Naive thymus-derived CD4-positive, alpha-beta T cell (primary cell): ENCODE measurements around the gene SLC12A2. TPM values are rescaled to one million over a fixed set of nuclear protein-coding genes. Genes with fewer than 3 reads are reported as not detected.

ENCODE experiments used
- ATAC-seq: fragments of 150-1000 bp; cut with Tn5 transposase; 2 replicates; pipeline ENCODE4 v1.10.0; 2021; ENCODE audit warnings: mild to moderate bottlenecking, moderate library complexity
- CTCF ChIA-PET: fragments of 350-600 bp; sonication (Branson Sonifier 250); formaldehyde crosslinking; loops from one replicate; lab custom pipeline; 2021; ENCODE audit warnings: antibody characterized with exemption; lab: Charles Lee
- POLR2A ChIA-PET: fragments of 350-600 bp; sonication (Branson Sonifier 250); formaldehyde crosslinking; loops from one replicate; lab custom pipeline; 2021; ENCODE audit warnings: antibody characterized with exemption, inconsistent platforms; lab: Charles Lee
- DNase-seq, 9 donors: peaks; one replicate each; pipeline versions ENCODE4 v3.0.0 to v3.0.0-alpha.2; 2020 to 2022; ENCODE audit warnings: mixed read lengths in 1 of 9
- H3K27ac ChIP-seq: one replicate; pipeline ENCODE4 v1.7.0; 2013; ENCODE audit warnings: mild to moderate bottlenecking, low read depth, low read length, moderate library complexity
- H3K27me3 ChIP-seq, 2 donors: one replicate each; pipeline ENCODE4 v1.7.0; 2013; ENCODE audit warnings: low read length in 2 of 2, mild to moderate bottlenecking in 2 of 2, moderate library complexity in 2 of 2; ENCODE audit not compliant: control insufficient read depth in 2 of 2, insufficient read depth in 2 of 2
- H3K36me3 ChIP-seq, 3 experiments: 1 replicate in 2 of 3; 2 replicates in 1 of 3; pipeline ENCODE4 v1.7.0; 2013; ENCODE audit warnings: low read length in 3 of 3, mild to moderate bottlenecking in 3 of 3, moderate library complexity in 1 of 3; ENCODE audit not compliant: insufficient read depth in 3 of 3, control insufficient read depth in 2 of 3
- H3K4me1 ChIP-seq, 2 donors: one replicate each; pipeline ENCODE4 v1.7.0; 2013; ENCODE audit warnings: low read length in 2 of 2, mild to moderate bottlenecking in 2 of 2, moderate library complexity in 1 of 2; ENCODE audit not compliant: control insufficient read depth in 2 of 2, insufficient read depth in 2 of 2
- H3K4me3 ChIP-seq: 2 replicates; pipeline ENCODE4 v1.7.0; 2013; ENCODE audit warnings: mild to moderate bottlenecking, low read length
- H3K9me3 ChIP-seq, 3 experiments: 1 replicate in 2 of 3; 2 replicates in 1 of 3; pipeline ENCODE4 v1.7.0; 2013; ENCODE audit warnings: low read length in 3 of 3; ENCODE audit not compliant: control insufficient read depth in 2 of 3
- H3K27ac Mint-ChIP-seq, 9 donors: one replicate each; pipeline ENCODE4 v1.8.0; 2020 to 2022; ENCODE audit warnings: mixed read lengths in 9 of 9, mild to moderate bottlenecking in 8 of 9, moderate library complexity in 5 of 9, inconsistent platforms in 2 of 9
- H3K27me3 Mint-ChIP-seq, 5 donors: one replicate each; pipeline ENCODE4 v1.8.0; 2021 to 2022; ENCODE audit warnings: mixed read lengths in 5 of 5, mild to moderate bottlenecking in 1 of 5
- H3K36me3 Mint-ChIP-seq, 5 donors: one replicate each; pipeline ENCODE4 v1.8.0; 2020 to 2022; ENCODE audit warnings: mixed read lengths in 5 of 5, mild to moderate bottlenecking in 3 of 5, inconsistent platforms in 1 of 5
- H3K4me1 Mint-ChIP-seq, 7 donors: one replicate each; pipeline ENCODE4 v1.8.0; 2020 to 2022; ENCODE audit warnings: mixed read lengths in 7 of 7, mild to moderate bottlenecking in 3 of 7, inconsistent platforms in 1 of 7
- H3K4me3 Mint-ChIP-seq, 10 donors: one replicate each; pipeline ENCODE4 v1.8.0; 2020 to 2022; ENCODE audit warnings: mild to moderate bottlenecking in 10 of 10, mixed read lengths in 10 of 10, moderate library complexity in 6 of 10, inconsistent platforms in 2 of 10
- H3K9me3 Mint-ChIP-seq, 11 donors: one replicate each; pipeline ENCODE4 v1.8.0; 2020 to 2022; ENCODE audit warnings: mixed read lengths in 11 of 11, mild to moderate bottlenecking in 4 of 11, inconsistent platforms in 1 of 11, moderate library complexity in 1 of 11
- intact Hi-C, 2 donors: fragments of 100-400 bp; cut with micrococcal nuclease; formaldehyde crosslinking; loops; one replicate each; pipeline ENCODE4 v1.15.1; 2023
- polyA plus RNA-seq, 2 donors: library from polyadenylated mRNA; unstranded; fragments of 300-500 nt; fragmentation: Illumina TruSeq; gene quantifications; one replicate each; pipeline ENCODE4 v1.2.3, GENCODE V29; 2021
- total RNA-seq, 6 experiments: library from RNA in 5 of 6; stranded (reverse) in 5 of 6; gene quantifications; 1 replicate in 5 of 6; 2 replicates in 1 of 6; pipeline ENCODE4 v1.2.3 and lab custom pipeline; 2021 to 2026

SLC12A2 gene
- total and polyA plus RNA-seq, 7 experiments from 2014 or later = 4.8 to 17.3 (median 10.7) TPM

GRCh38 chr5:128216285-128216684 lies 132.7 kb downstream of the SLC12A2 start:
- ATAC-seq = no peak
- CTCF ChIA-PET = no interaction called here
- intact Hi-C loops = loop anchor here in 1 of 2 donors (10.0 kb wide), 1 partner anchor 909 kb away; no protein-coding TSS in a partner anchor
- POLR2A ChIA-PET = no interaction called here
- H3K4me3 Mint-ChIP-seq = no peak overlapping the region
- no peaks in the 10 kb centered on the region for H3K36me3 Mint-ChIP-seq
- H3K27ac Mint-ChIP-seq = no peak overlapping the region
- no peaks in the 10 kb centered on the region for H3K9me3 Mint-ChIP-seq
- Histone ChIP-seq H3K9me3 (no peaks in the 10 kb centered on the region), H3K27me3 (no peaks in the 10 kb centered on the region), H3K27ac (no peak overlapping the region), H3K4me3 (no peak overlapping the region), H3K4me1 (no peaks in the 10 kb centered on the region), H3K36me3 (no peaks in the 10 kb centered on the region)
- peaks cover 0 to 2% (median 0%) of the 10 kb centered on the region in 5 donors for H3K27me3 Mint-ChIP-seq
- H3K4me1 Mint-ChIP-seq = peaks cover 0 to 3% (median 0%) of the 10 kb centered on the region in 7 donors
- DNase-seq = no peak

- H3K27ac Mint-ChIP-seq = no peak overlapping the region
- H3K27me3 ChIP-seq = no peaks in the 10 kb centered on the region
- peaks cover 0 to 2% (median 0%) of the 10 kb centered on the region in 5 donors for H3K27me3 Mint-ChIP-seq
- no peaks in the 10 kb centered on the region for H3K9me3 Mint-ChIP-seq
- intact Hi-C loops = loop anchor here in 1 of 2 donors (10.0 kb wide), 1 partner anchor 908 kb away; no protein-coding TSS in a partner anchor
- H3K4me1 ChIP-seq = no peaks in the 10 kb centered on the region
- H3K4me3 ChIP-seq = no peak overlapping the region
- POLR2A ChIA-PET = no interaction called here
- no peaks in the 10 kb centered on the region for H3K36me3 ChIP-seq
- CTCF ChIA-PET = no interaction called here
- ATAC-seq (no peak), DNase-seq (no peak)
- H3K36me3 Mint-ChIP-seq = no peaks in the 10 kb centered on the region
- no peaks in the 10 kb centered on the region for H3K9me3 ChIP-seq
- no peak overlapping the region for H3K27ac ChIP-seq
- H3K4me3 Mint-ChIP-seq = no peak overlapping the region
- H3K4me1 Mint-ChIP-seq = peaks cover 0 to 3% (median 0%) of the 10 kb centered on the region in 7 donors
Measured at GRCh38 chr5:128216860-128217531, 133.4 kb downstream of the SLC12A2 start.

DNA sequence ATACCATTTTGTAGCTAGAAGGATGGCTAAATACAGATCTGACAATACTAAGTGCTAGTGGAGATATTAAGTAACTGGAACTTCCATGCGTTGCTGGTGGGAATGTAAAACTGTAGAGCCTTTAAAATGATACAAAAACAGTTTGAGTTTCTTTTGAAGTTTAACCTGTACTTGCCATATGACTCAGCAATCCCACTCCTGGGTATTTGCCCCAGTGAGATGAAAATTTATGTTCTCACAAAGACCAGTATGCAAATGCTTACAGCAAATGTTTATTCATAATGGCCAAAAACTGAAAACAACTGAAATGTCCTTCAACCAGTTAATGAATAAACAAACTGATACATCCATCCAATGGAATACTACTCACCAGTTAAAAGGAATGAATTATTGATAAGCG lies 137.3 kb downstream of the SLC12A2 start:
- ATAC-seq = no peak
- ChIA-PET CTCF (no interaction called here), POLR2A (no interaction called here)
- H3K36me3 ChIP-seq = no peaks in the 10 kb centered on the region
- H3K27me3 ChIP-seq = no peaks in the 10 kb centered on the region
- H3K27me3 Mint-ChIP-seq = peaks cover 0 to 9% (median 0%) of the 10 kb centered on the region in 5 donors
- H3K36me3 Mint-ChIP-seq = no peaks in the 10 kb centered on the region
- H3K27ac Mint-ChIP-seq = no peak overlapping the region
- H3K9me3 ChIP-seq = no peaks in the 10 kb centered on the region
- H3K4me1 Mint-ChIP-seq = no peaks in the 10 kb centered on the region
- no peaks in the 10 kb centered on the region for H3K9me3 Mint-ChIP-seq
- no peak overlapping the region for H3K4me3 ChIP-seq
- H3K27ac ChIP-seq = no peak overlapping the region
- intact Hi-C loops = no loop called here
- H3K4me1 ChIP-seq = no peaks in the 10 kb centered on the region
- DNase-seq = no peak
- no peak overlapping the region for H3K4me3 Mint-ChIP-seq

DNA sequence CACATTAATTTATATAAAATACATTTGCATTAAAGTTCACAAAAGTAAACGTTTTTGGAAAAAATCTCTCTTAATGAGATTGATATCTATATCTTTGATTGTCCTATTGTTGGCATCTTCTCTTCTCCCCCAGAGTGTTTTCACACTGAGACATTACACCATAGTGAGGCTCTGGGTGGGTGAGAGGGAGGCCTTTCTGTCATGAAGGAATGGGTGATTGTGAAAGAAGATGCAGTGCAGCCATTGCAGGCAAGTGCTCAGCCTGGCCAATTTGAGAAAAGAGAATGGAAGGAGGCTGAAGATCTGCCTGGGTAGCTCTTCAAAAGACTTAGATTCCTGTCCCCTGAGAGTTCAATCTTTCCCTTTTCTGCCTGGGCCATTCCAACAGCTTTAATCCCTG lies 140.8 kb downstream of the SLC12A2 start:
- no peaks in the 10 kb centered on the region for H3K27me3 ChIP-seq
- ATAC-seq (no peak), DNase-seq (no peak)
- no peak overlapping the region for H3K27ac ChIP-seq
- H3K4me1 Mint-ChIP-seq = no peaks in the 10 kb centered on the region
- intact Hi-C loops = no loop called here
- H3K4me1 ChIP-seq = no peaks in the 10 kb centered on the region
- ChIA-PET POLR2A (no interaction called here), CTCF (interaction anchor here (0.6 kb wide), 1 partner anchor 13 kb away, joined by 3 read pairs; no protein-coding TSS in a partner anchor)
- H3K27me3 Mint-ChIP-seq = peaks cover 0 to 9% (median 0%) of the 10 kb centered on the region in 5 donors
- H3K4me3 Mint-ChIP-seq = no peak overlapping the region
- no peak overlapping the region for H3K27ac Mint-ChIP-seq
- H3K4me3 ChIP-seq = no peak overlapping the region
- H3K9me3 Mint-ChIP-seq = no peaks in the 10 kb centered on the region
- no peaks in the 10 kb centered on the region for H3K36me3 Mint-ChIP-seq
- H3K9me3 ChIP-seq = no peaks in the 10 kb centered on the region
- no peaks in the 10 kb centered on the region for H3K36me3 ChIP-seq

DNA sequence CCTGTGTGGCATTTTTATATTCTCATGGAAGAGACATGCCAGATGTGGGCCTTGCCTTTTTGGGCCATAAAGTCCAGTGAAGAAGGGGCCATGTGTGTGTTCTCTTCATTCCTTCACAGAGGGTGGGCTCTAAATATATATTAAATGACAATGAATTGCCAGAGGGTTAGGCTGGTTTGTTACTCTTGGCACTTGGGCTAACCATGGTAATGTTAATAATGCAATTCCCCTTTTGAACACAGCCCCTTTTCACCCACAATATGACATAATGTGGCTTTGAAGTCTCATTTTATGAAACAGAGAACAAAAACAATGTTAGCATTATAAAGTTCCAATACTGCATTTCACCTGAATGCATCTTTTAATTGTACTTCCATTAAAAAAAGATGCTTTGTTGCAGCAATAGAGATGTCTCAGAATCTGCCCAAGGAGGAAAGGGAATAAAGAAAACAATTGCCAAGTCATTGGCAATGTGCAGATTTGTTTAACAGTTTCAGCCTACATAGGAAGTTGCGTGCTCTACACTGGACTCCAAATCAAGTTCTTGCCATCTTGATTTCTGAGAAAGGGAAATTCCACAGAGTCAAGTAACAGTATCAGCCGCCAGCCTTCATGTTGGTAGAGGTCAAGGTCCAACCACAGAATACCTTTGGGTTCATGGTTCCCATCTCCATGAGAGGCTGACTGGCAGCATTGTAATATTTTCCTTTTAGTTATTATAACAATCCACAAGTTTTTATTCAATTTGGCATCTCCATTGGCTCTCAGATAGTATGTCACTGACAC lies 141.9 kb downstream of the SLC12A2 start:
- Histone ChIP-seq H3K27ac (no peak overlapping the region), H3K36me3 (no peaks in the 10 kb centered on the region), H3K4me3 (no peak overlapping the region), H3K4me1 (no peaks in the 10 kb centered on the region), H3K9me3 (no peaks in the 10 kb centered on the region), H3K27me3 (no peaks in the 10 kb centered on the region)
- Mint-ChIP-seq H3K9me3 (no peaks in the 10 kb centered on the region), H3K27ac (no peak overlapping the region), H3K36me3 (no peaks in the 10 kb centered on the region), H3K4me1 (no peaks in the 10 kb centered on the region), H3K27me3 (peaks cover 0 to 9% (median 0%) of the 10 kb centered on the region in 5 donors), H3K4me3 (no peak overlapping the region)
- ATAC-seq (no peak), DNase-seq (no peak)
- ChIA-PET POLR2A (no interaction called here), CTCF (no interaction called here)
- intact Hi-C loops = no loop called here

GRCh38 chr5:128228008-128228407 lies 144.4 kb downstream of the SLC12A2 start:
- intact Hi-C loops = no loop called here
- ChIA-PET CTCF (no interaction called here), POLR2A (no interaction called here)
- Mint-ChIP-seq H3K4me1 (no peaks in the 10 kb centered on the region), H3K36me3 (no peaks in the 10 kb centered on the region), H3K27ac (no peak overlapping the region), H3K27me3 (peaks cover 0 to 7% (median 0%) of the 10 kb centered on the region in 5 donors), H3K9me3 (no peaks in the 10 kb centered on the region), H3K4me3 (no peak overlapping the region)
- no peaks in the 10 kb centered on the region for H3K36me3 ChIP-seq
- H3K4me1 ChIP-seq = no peaks in the 10 kb centered on the region
- H3K27ac ChIP-seq = no peak overlapping the region
- no peak overlapping the region for H3K4me3 ChIP-seq
- no peaks in the 10 kb centered on the region for H3K27me3 ChIP-seq
- ATAC-seq (no peak), DNase-seq (no peak)
- no peaks in the 10 kb centered on the region for H3K9me3 ChIP-seq
